ENCODE data around the gene APBB1. TPM values are rescaled to one million over a fixed set of nuclear protein-coding genes. Genes with fewer than 3 reads are reported as not detected.

The APBB1 gene
- total RNA-seq, 6 experiments from 2014 or later = 32.3 to 38.7 (median 35.4) TPM

GRCh38 chr11:6345366-6345765, 73.5 kb downstream of the APBB1 start:
- no peaks in the 10 kb centered on the region for H3K36me3 Mint-ChIP-seq (ENCODE audit: low read depth)

More at GRCh38 chr11:6345366-6345765, 73.5 kb downstream of the APBB1 start:
- no peak for TF ChIP-seq CTCF (IDR thresholded peaks at IDR 0.05)
- no peaks in the 10 kb centered on the region for H3K9me3 Mint-ChIP-seq
- no peak for DNase-seq
- no peaks in the 10 kb centered on the region; the same call in 1 of the 2 replicates for H3K27me3 Mint-ChIP-seq (ENCODE audit: insufficient read depth)
- no peak overlapping the region for H3K27ac Mint-ChIP-seq
- H3K4me3 Mint-ChIP-seq = no peak overlapping the region
- H3K4me1 Mint-ChIP-seq (ENCODE audit: low read depth) = no peaks in the 10 kb centered on the region

Other genes starting within 250 kb of the APBB1 start
- gene OR52B2, start 248.8 kb downstream of the APBB1 start, total RNA-seq (2021; fragmentation: NEBNext Ultra II Directional; extraction: Animal tissue kit (Norgen Biotek cat#: 25700)) = not detected
- gene OR52W1, start 219.9 kb downstream of the APBB1 start, total RNA-seq (2021; fragmentation: NEBNext Ultra II Directional; extraction: Animal tissue kit (Norgen Biotek cat#: 25700)) = not detected
- not detected for gene C11orf42, start 213.5 kb downstream of the APBB1 start, total RNA-seq (2021; fragmentation: NEBNext Ultra II Directional; extraction: Animal tissue kit (Norgen Biotek cat#: 25700))
- gene FHIP1B, start 184.5 kb downstream of the APBB1 start, total RNA-seq (2021; fragmentation: NEBNext Ultra II Directional; extraction: Animal tissue kit (Norgen Biotek cat#: 25700)) = 10 to 100 TPM; 12.7 to 15.6 (median 14.7) TPM
- gene CNGA4, start 180.0 kb downstream of the APBB1 start, total RNA-seq (2021; fragmentation: NEBNext Ultra II Directional; extraction: Animal tissue kit (Norgen Biotek cat#: 25700)) = not detected
- gene CCKBR, start 159.3 kb downstream of the APBB1 start, total RNA-seq (2021; fragmentation: NEBNext Ultra II Directional; extraction: Animal tissue kit (Norgen Biotek cat#: 25700)) = not detected
- gene CAVIN3, start 98.6 kb downstream of the APBB1 start, total RNA-seq (2021; fragmentation: NEBNext Ultra II Directional; extraction: Animal tissue kit (Norgen Biotek cat#: 25700)) = 100 to 1,000 TPM; 140 to 235 (median 203) TPM
- 100 to 1,000 TPM; 117 to 145 (median 123) TPM for gene SMPD1, start 28.6 kb downstream of the APBB1 start, total RNA-seq (2021; fragmentation: NEBNext Ultra II Directional; extraction: Animal tissue kit (Norgen Biotek cat#: 25700))
- gene HPX, start 21.9 kb upstream of the APBB1 start, total RNA-seq (2021; fragmentation: NEBNext Ultra II Directional; extraction: Animal tissue kit (Norgen Biotek cat#: 25700)) = under 1 TPM; 0.29 to 0.76 (median 0.55) TPM
- gene TRIM3, start 54.8 kb upstream of the APBB1 start, total RNA-seq (2021; fragmentation: NEBNext Ultra II Directional; extraction: Animal tissue kit (Norgen Biotek cat#: 25700)) = 10 to 100 TPM; 14.3 to 19.1 (median 17.4) TPM
- gene ARFIP2, start 62.2 kb upstream of the APBB1 start, total RNA-seq (2021; fragmentation: NEBNext Ultra II Directional; extraction: Animal tissue kit (Norgen Biotek cat#: 25700)) = 10 to 100 TPM; 60.9 to 72.4 (median 67.7) TPM
- 10 to 100 TPM; 29.0 to 39.3 (median 31.0) TPM for gene TIMM10B, start 62.4 kb upstream of the APBB1 start, total RNA-seq (2021; fragmentation: NEBNext Ultra II Directional; extraction: Animal tissue kit (Norgen Biotek cat#: 25700))
- 1 to 10 TPM; 1.4 to 2.3 (median 1.6) TPM for gene DNHD1, start 78.2 kb upstream of the APBB1 start, total RNA-seq (2021; fragmentation: NEBNext Ultra II Directional; extraction: Animal tissue kit (Norgen Biotek cat#: 25700))
- gene RRP8, start 184.5 kb upstream of the APBB1 start, total RNA-seq (2021; fragmentation: NEBNext Ultra II Directional; extraction: Animal tissue kit (Norgen Biotek cat#: 25700)) = 10 to 100 TPM; 18.5 to 26.7 (median 20.2) TPM
- 100 to 1,000 TPM; 195 to 245 (median 223) TPM for gene ILK, start 184.7 kb upstream of the APBB1 start, total RNA-seq (2021; fragmentation: NEBNext Ultra II Directional; extraction: Animal tissue kit (Norgen Biotek cat#: 25700))
- 100 to 1,000 TPM; 148 to 205 (median 192) TPM for gene TAF10, start 193.1 kb upstream of the APBB1 start, total RNA-seq (2021; fragmentation: NEBNext Ultra II Directional; extraction: Animal tissue kit (Norgen Biotek cat#: 25700))
- 10 to 100 TPM; 50.1 to 61.7 (median 54.1) TPM for gene TPP1, start 200.3 kb upstream of the APBB1 start, total RNA-seq (2021; fragmentation: NEBNext Ultra II Directional; extraction: Animal tissue kit (Norgen Biotek cat#: 25700))
- gene DCHS1, start 236.7 kb upstream of the APBB1 start, total RNA-seq (2021; fragmentation: NEBNext Ultra II Directional; extraction: Animal tissue kit (Norgen Biotek cat#: 25700)) = 1 to 10 TPM; 1.4 to 2.8 (median 2.3) TPM

Data from HFFc6 (cell line).